Lower lobe of right lung (tissue), 2 donors: ENCODE data around the gene E2F7. TPM values are rescaled to one million over a fixed set of nuclear protein-coding genes. Genes with fewer than 3 reads are reported as not detected.

ENCODE experiments used
- ATAC-seq, 2 donors: fragments of 200-7000 bp; cut with Tn5 transposase; one replicate each; pipeline ENCODE4 v1.9.1; 2020 to 2022; ENCODE audit warnings: mild to moderate bottlenecking in 2 of 2, moderate library complexity in 2 of 2
- DNase-seq: peaks from one replicate; pipeline ENCODE4 v3.0.0-alpha.2; 2020
- H3K27ac ChIP-seq: fragments of 200-600 bp; one replicate; pipeline ENCODE4 v1.8.0; 2022
- H3K27me3 ChIP-seq: fragments of 200-600 bp; one replicate; pipeline ENCODE4 v1.8.0; 2022; ENCODE audit warnings: low read depth
- H3K36me3 ChIP-seq: fragments of 200-600 bp; one replicate; pipeline ENCODE4 v1.8.0; 2022; ENCODE audit warnings: mild to moderate bottlenecking
- H3K4me1 ChIP-seq: fragments of 200-600 bp; one replicate; pipeline ENCODE4 v1.8.0; 2022
- H3K4me3 ChIP-seq: fragments of 200-600 bp; one replicate; pipeline ENCODE4 v1.8.0; 2022; ENCODE audit warnings: mild to moderate bottlenecking
- H3K9me3 ChIP-seq: fragments of 200-600 bp; one replicate; pipeline ENCODE4 v1.8.0; 2022
- CTCF ChIP-seq: fragments of 200-600 bp; IDR thresholded peaks from one replicate; pipeline ENCODE4 v1.8.0; 2022; ENCODE audit warnings: antibody characterized with exemption, mild to moderate bottlenecking
- intact Hi-C: fragments of 100-400 bp; cut with DNase I; formaldehyde crosslinking; loops from one replicate; pipeline ENCODE4 v1.11.0; 2022
- total RNA-seq: library from RNA; stranded (reverse); fragmentation: NEBNext Ultra II Directional; extraction: Animal tissue kit (Norgen Biotek cat#: 25700); gene quantifications from one replicate; pipeline ENCODE4 v1.2.1, GENCODE V29; 2021
- donor health status: DM: no; HTN: yes; CAD: no; lungs with severe emphysema.

Gene E2F7
- total RNA-seq, 1 donor from 2014 or later, result 1.0 TPM

GRCh38 chr12:76997011-76997780 lies 68.2 kb downstream of the E2F7 start:
- Histone ChIP-seq H3K4me1 (no peaks in the 10 kb centered on the region), H3K27ac (no peak overlapping the region), H3K4me3 (no peak overlapping the region), H3K9me3 (no peaks in the 10 kb centered on the region), H3K36me3 (no peaks in the 10 kb centered on the region), H3K27me3 (no peaks in the 10 kb centered on the region)
- intact Hi-C loops, result no loop called here
- no peak for ATAC-seq
- no peak for TF ChIP-seq CTCF
- DNase-seq, result no peak

- H3K27ac ChIP-seq, result no peak overlapping the region
- intact Hi-C loops, result no loop called here
- TF ChIP-seq CTCF, result no peak
- no peak for ATAC-seq
- no peaks in the 10 kb centered on the region for H3K27me3 ChIP-seq
- H3K4me1 ChIP-seq, result no peaks in the 10 kb centered on the region
- H3K4me3 ChIP-seq, result no peak overlapping the region
- H3K36me3 ChIP-seq, result no peaks in the 10 kb centered on the region
- DNase-seq, result no peak
- H3K9me3 ChIP-seq, result no peaks in the 10 kb centered on the region
Observed at GRCh38 chr12:76990716-76991115, 74.7 kb downstream of the E2F7 start.

GRCh38 chr12:76984566-76984965 lies 80.8 kb downstream of the E2F7 start:
- TF ChIP-seq CTCF, result no peak
- no peak overlapping the region for H3K27ac ChIP-seq
- peaks cover 19% of the 10 kb centered on the region for H3K9me3 ChIP-seq
- no peaks in the 10 kb centered on the region for H3K27me3 ChIP-seq
- H3K36me3 ChIP-seq, result no peaks in the 10 kb centered on the region
- no peak overlapping the region for H3K4me3 ChIP-seq
- ATAC-seq (peak in 1 of 2 donors; percentile 29), DNase-seq (no peak)
- intact Hi-C loops, result no loop called here
- H3K4me1 ChIP-seq, result no peaks in the 10 kb centered on the region

- intact Hi-C loops, result no loop called here
- Histone ChIP-seq H3K27ac (no peak overlapping the region), H3K4me1 (no peaks in the 10 kb centered on the region), H3K36me3 (no peaks in the 10 kb centered on the region), H3K9me3 (peaks cover 19% of the 10 kb centered on the region), H3K27me3 (no peaks in the 10 kb centered on the region), H3K4me3 (no peak overlapping the region)
- ATAC-seq, result no peak
- DNase-seq, result no peak
- no peak for TF ChIP-seq CTCF
Observed at GRCh38 chr12:76983420-76983819, 81.9 kb downstream of the E2F7 start.

- H3K27ac ChIP-seq, result no peak overlapping the region
- no peaks in the 10 kb centered on the region for H3K4me1 ChIP-seq
- peaks cover 19% of the 10 kb centered on the region for H3K9me3 ChIP-seq
- no peaks in the 10 kb centered on the region for H3K27me3 ChIP-seq
- ATAC-seq, result no peak
- no peak for TF ChIP-seq CTCF
- H3K4me3 ChIP-seq, result no peak overlapping the region
- intact Hi-C loops, result no loop called here
- H3K36me3 ChIP-seq, result no peaks in the 10 kb centered on the region
- no peak for DNase-seq
Observed at GRCh38 chr12:76980196-76980595, 85.2 kb downstream of the E2F7 start.
